T-helper 9 cell (primary cell): ENCODE data around the gene SLC35E1.

Source experiments
- DNase-seq: peaks from one replicate; pipeline ENCODE4 v3.0.0-alpha.2; 2020

SLC35E1 gene

GRCh38 chr19:16596399-16596798, 24.2 kb upstream of the SLC35E1 start:
- DNase-seq: no peak

- no peak for DNase-seq
Observed at GRCh38 chr19:16595097-16595496, 22.9 kb upstream of the SLC35E1 start.

GRCh38 chr19:16594681-16595091, 22.5 kb upstream of the SLC35E1 start:
- DNase-seq: peak; percentile 23

- peak; percentile 35 for DNase-seq
Observed at GRCh38 chr19:16594131-16594586, 21.9 kb upstream of the SLC35E1 start.

- DNase-seq: no peak
Observed at GRCh38 chr19:16593181-16593580, 21.0 kb upstream of the SLC35E1 start.

- DNase-seq: no peak
Observed at GRCh38 chr19:16591803-16592556, 19.8 kb upstream of the SLC35E1 start.

GRCh38 chr19:16590876-16591802, 18.9 kb upstream of the SLC35E1 start:
- DNase-seq: no peak

- no peak for DNase-seq
Observed at GRCh38 chr19:16589917-16590316, 17.7 kb upstream of the SLC35E1 start.

- no peak for DNase-seq
Observed at GRCh38 chr19:16588824-16589577, 16.8 kb upstream of the SLC35E1 start.

- peak; percentile 57 for DNase-seq
Observed at GRCh38 chr19:16587833-16588823, 15.9 kb upstream of the SLC35E1 start.

- DNase-seq: peak; percentile 52
Observed at GRCh38 chr19:16586991-16587832, 15.0 kb upstream of the SLC35E1 start.

GRCh38 chr19:16586477-16586871, 14.3 kb upstream of the SLC35E1 start:
- DNase-seq: no peak

- no peak for DNase-seq
Observed at GRCh38 chr19:16585808-16586476, 13.7 kb upstream of the SLC35E1 start.

- no peak for DNase-seq
Observed at GRCh38 chr19:16585094-16585801, 13.0 kb upstream of the SLC35E1 start.

GRCh38 chr19:16584248-16585093, 12.3 kb upstream of the SLC35E1 start:
- peak; percentile 89 for DNase-seq

GRCh38 chr19:16582486-16583261, 10.5 kb upstream of the SLC35E1 start:
- DNase-seq: no peak

GRCh38 chr19:16581971-16582343, 9.7 kb upstream of the SLC35E1 start:
- DNase-seq: no peak
